GM12891 (cell line): ENCODE measurements around the gene OPCML.

Source experiments
- PAX5 ChIP-seq: IDR thresholded peaks from 2 replicates; pipeline ENCODE4 v1.6.1; 2011; ENCODE audit warnings: low read length, moderate library complexity, mild to moderate bottlenecking; ENCODE audit not compliant: insufficient read depth, severe bottlenecking
- POLR2A ChIP-seq: IDR thresholded peaks from 2 replicates; pipeline ENCODE4 v1.6.1; 2011; ENCODE audit warnings: low read depth, low read length, control low read depth
- POLR2AphosphoS5 ChIP-seq: IDR thresholded peaks from 2 replicates; pipeline ENCODE4 v1.6.1; 2011; ENCODE audit warnings: low read depth, low read length, control low read depth
- SPI1 ChIP-seq: IDR thresholded peaks from 2 replicates; pipeline ENCODE4 v1.6.1; 2011; ENCODE audit warnings: low read depth, low read length, control low read depth

DNA sequence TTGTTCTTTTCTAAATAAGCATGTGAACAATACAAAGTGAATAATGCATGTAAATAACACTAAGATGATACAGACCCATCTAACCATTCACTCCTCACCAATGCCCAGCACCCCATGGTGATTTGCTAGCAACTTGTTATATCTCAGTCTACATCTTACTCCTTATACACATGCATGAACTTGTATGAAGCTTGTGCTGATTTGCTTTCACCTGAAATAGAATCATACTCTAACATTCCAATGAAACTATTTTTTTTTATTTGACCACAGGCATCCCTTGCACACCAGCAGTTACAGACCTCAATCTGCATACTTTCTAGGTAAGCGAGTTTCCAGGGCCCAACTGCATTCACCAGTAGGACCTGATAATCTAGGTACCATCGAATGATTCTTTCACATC is 873.6 kb downstream of the OPCML start:
- no peak for TF ChIP-seq SPI1
- TF ChIP-seq POLR2A: no peak
- no peak for TF ChIP-seq PAX5
- no peak for TF ChIP-seq POLR2AphosphoS5
